LNCaP clone FGC (cell line): ENCODE results near the gene SPOCK3.
"Not testable (repeated sequence)": the region's sequence is repeated elsewhere in the genome, so short reads cannot be mapped to it uniquely, and the experiment has no call there.

Experiments used
- DNase-seq: peaks from one replicate; pipeline ENCODE4 v3.0.0-alpha.2; 2011; ENCODE audit warnings: low read depth
- H3K4me3 ChIP-seq: 2 replicates; pipeline ENCODE4 v1.5.1; 2011; ENCODE audit warnings: mild to moderate bottlenecking, low read depth, low read length, control low read depth
- CTCF ChIP-seq: IDR thresholded peaks from 2 replicates; pipeline ENCODE4 v1.5.1; 2012; ENCODE audit warnings: mild to moderate bottlenecking; ENCODE audit not compliant: control insufficient read depth, insufficient read depth; ENCODE audit errors: extremely low read depth

The SPOCK3 gene

GRCh38 chr4:167234316-167234881, at the start of gene SPOCK3:
SPOCK3 (minus strand) TSS chr4:167234494.
- no peak for DNase-seq
- no peak for TF ChIP-seq CTCF
- no peak within 1 kb of the TSS for H3K4me3 ChIP-seq

- no peak for DNase-seq
- no peak for TF ChIP-seq CTCF
- H3K4me3 ChIP-seq, result no peak overlapping the region
Measured at GRCh38 chr4:167282171-167282864, 48.0 kb upstream of the SPOCK3 start.

GRCh38 chr4:167281545-167281944, 47.3 kb upstream of the SPOCK3 start:
- not testable (repeated sequence) for DNase-seq, H3K4me3 ChIP-seq

GRCh38 chr4:167274351-167274750, 40.1 kb upstream of the SPOCK3 start:
- no peak for DNase-seq
- no peak overlapping the region for H3K4me3 ChIP-seq
- no peak for TF ChIP-seq CTCF

GRCh38 chr4:167265231-167265630, 30.9 kb upstream of the SPOCK3 start:
- no peak for TF ChIP-seq CTCF
- DNase-seq, result peak; percentile 81

GRCh38 chr4:167248271-167248670, 14.0 kb upstream of the SPOCK3 start:
- no peak overlapping the region for H3K4me3 ChIP-seq
- no peak for DNase-seq
- TF ChIP-seq CTCF, result no peak

More at GRCh38 chr4:167265231-167265630, 30.9 kb upstream of the SPOCK3 start:
- no peak overlapping the region for H3K4me3 ChIP-seq

GRCh38 chr4:167239627-167240026, 5.3 kb upstream of the SPOCK3 start:
- TF ChIP-seq CTCF, result no peak
- H3K4me3 ChIP-seq, result no peak overlapping the region
- DNase-seq, result no peak
